ENCODE results near the gene CATSPER4. TPM values are rescaled to one million over a fixed set of nuclear protein-coding genes. Genes with fewer than 3 reads are reported as not detected.

The CATSPER4 gene
- total and polyA plus RNA-seq, 2 experiments from 2014 or later = 0.31 TPM; not detected in 1

Other genes starting within 250 kb of the CATSPER4 start
- 7.7 and 10.3 TPM in 2 replicates for gene PAFAH2, start 192.5 kb upstream of the CATSPER4 start, total RNA-seq (2014; rRNA removed; shearing (Covaris generic))
- gene PAFAH2, start 192.5 kb upstream of the CATSPER4 start, polyA plus RNA-seq (2016; fragmentation: Nextera tagmentation; extraction: Ambion mirVana) = 5.7 TPM in 2 replicates
- 0.35 and 1.2 TPM in 2 replicates for gene EXTL1, start 168.8 kb upstream of the CATSPER4 start, total RNA-seq (2014; rRNA removed; shearing (Covaris generic))
- gene EXTL1, start 168.8 kb upstream of the CATSPER4 start, polyA plus RNA-seq (2016; fragmentation: Nextera tagmentation; extraction: Ambion mirVana) = 0.21 and 0.37 TPM in 2 replicates
- gene SLC30A2, start 144.5 kb upstream of the CATSPER4 start, total RNA-seq (2014; rRNA removed; shearing (Covaris generic)) = 0.07 TPM in 1 of 2 replicates, not detected in the other
- gene SLC30A2, start 144.5 kb upstream of the CATSPER4 start, polyA plus RNA-seq (2016; fragmentation: Nextera tagmentation; extraction: Ambion mirVana) = not detected in 2 replicates
- 0.17 TPM in 1 of 2 replicates, not detected in the other for gene TRIM63, start 123.0 kb upstream of the CATSPER4 start, total RNA-seq (2014; rRNA removed; shearing (Covaris generic))
- not detected in 2 replicates for gene TRIM63, start 123.0 kb upstream of the CATSPER4 start, polyA plus RNA-seq (2016; fragmentation: Nextera tagmentation; extraction: Ambion mirVana)
- 3.0 and 4.3 TPM in 2 replicates for gene PDIK1L, start 78.8 kb upstream of the CATSPER4 start, total RNA-seq (2014; rRNA removed; shearing (Covaris generic))
- gene PDIK1L, start 78.8 kb upstream of the CATSPER4 start, polyA plus RNA-seq (2016; fragmentation: Nextera tagmentation; extraction: Ambion mirVana) = 1.2 and 1.6 TPM in 2 replicates
- gene FAM110D, start 31.5 kb upstream of the CATSPER4 start, total RNA-seq (2014; rRNA removed; shearing (Covaris generic)) = 0.08 and 0.24 TPM in 2 replicates
- gene FAM110D, start 31.5 kb upstream of the CATSPER4 start, polyA plus RNA-seq (2016; fragmentation: Nextera tagmentation; extraction: Ambion mirVana) = 0.39 and 0.45 TPM in 2 replicates
- gene C1orf232, start 21.6 kb upstream of the CATSPER4 start, total RNA-seq (2014; rRNA removed; shearing (Covaris generic)) = not detected in 2 replicates
- gene C1orf232, start 21.6 kb upstream of the CATSPER4 start, polyA plus RNA-seq (2016; fragmentation: Nextera tagmentation; extraction: Ambion mirVana) = not detected in 2 replicates
- 26.2 and 32.6 TPM in 2 replicates for gene ZNF593, start 20.7 kb upstream of the CATSPER4 start, total RNA-seq (2014; rRNA removed; shearing (Covaris generic))
- gene ZNF593, start 20.7 kb upstream of the CATSPER4 start, polyA plus RNA-seq (2016; fragmentation: Nextera tagmentation; extraction: Ambion mirVana) = 108 and 115 TPM in 2 replicates
- not detected in 2 replicates for gene ZNF593OS, start 18.8 kb upstream of the CATSPER4 start, total RNA-seq (2014; rRNA removed; shearing (Covaris generic))
- gene ZNF593OS, start 18.8 kb upstream of the CATSPER4 start, polyA plus RNA-seq (2016; fragmentation: Nextera tagmentation; extraction: Ambion mirVana) = 0.68 and 1.1 TPM in 2 replicates
- gene CNKSR1, start 13.1 kb upstream of the CATSPER4 start, total RNA-seq (2014; rRNA removed; shearing (Covaris generic)) = 11.3 and 12.5 TPM in 2 replicates
- 9.7 and 9.8 TPM in 2 replicates for gene CNKSR1, start 13.1 kb upstream of the CATSPER4 start, polyA plus RNA-seq (2016; fragmentation: Nextera tagmentation; extraction: Ambion mirVana)
- gene CEP85, start 43.6 kb downstream of the CATSPER4 start, total RNA-seq (2014; rRNA removed; shearing (Covaris generic)) = 26.1 and 36.8 TPM in 2 replicates
- gene CEP85, start 43.6 kb downstream of the CATSPER4 start, polyA plus RNA-seq (2016; fragmentation: Nextera tagmentation; extraction: Ambion mirVana) = 11.6 and 12.8 TPM in 2 replicates
- 28.9 and 30.9 TPM in 2 replicates for gene SH3BGRL3, start 89.5 kb downstream of the CATSPER4 start, total RNA-seq (2014; rRNA removed; shearing (Covaris generic))
- gene SH3BGRL3, start 89.5 kb downstream of the CATSPER4 start, polyA plus RNA-seq (2016; fragmentation: Nextera tagmentation; extraction: Ambion mirVana) = 370 and 378 TPM in 2 replicates
- gene UBXN11, start 116.0 kb downstream of the CATSPER4 start, total RNA-seq (2014; rRNA removed; shearing (Covaris generic)) = 8.0 and 9.4 TPM in 2 replicates
- gene UBXN11, start 116.0 kb downstream of the CATSPER4 start, polyA plus RNA-seq (2016; fragmentation: Nextera tagmentation; extraction: Ambion mirVana) = 7.3 and 8.3 TPM in 2 replicates
- not detected in 2 replicates for gene CD52, start 127.4 kb downstream of the CATSPER4 start, total RNA-seq (2014; rRNA removed; shearing (Covaris generic))
- 7.3 and 9.6 TPM in 2 replicates for gene CD52, start 127.4 kb downstream of the CATSPER4 start, polyA plus RNA-seq (2016; fragmentation: Nextera tagmentation; extraction: Ambion mirVana)
- gene CRYBG2, start 163.5 kb downstream of the CATSPER4 start, total RNA-seq (2014; rRNA removed; shearing (Covaris generic)) = 10.0 and 18.4 TPM in 2 replicates
- 17.6 and 19.4 TPM in 2 replicates for gene CRYBG2, start 163.5 kb downstream of the CATSPER4 start, polyA plus RNA-seq (2016; fragmentation: Nextera tagmentation; extraction: Ambion mirVana)
- not detected in 2 replicates for gene ZNF683, start 182.1 kb downstream of the CATSPER4 start, total RNA-seq (2014; rRNA removed; shearing (Covaris generic))
- not detected in 2 replicates for gene ZNF683, start 182.1 kb downstream of the CATSPER4 start, polyA plus RNA-seq (2016; fragmentation: Nextera tagmentation; extraction: Ambion mirVana)
- 1,538 and 1,571 TPM in 2 replicates for gene LIN28A, start 220.2 kb downstream of the CATSPER4 start, total RNA-seq (2014; rRNA removed; shearing (Covaris generic))
- 604 and 648 TPM in 2 replicates for gene LIN28A, start 220.2 kb downstream of the CATSPER4 start, polyA plus RNA-seq (2016; fragmentation: Nextera tagmentation; extraction: Ambion mirVana)
- gene DHDDS, start 241.7 kb downstream of the CATSPER4 start, total RNA-seq (2014; rRNA removed; shearing (Covaris generic)) = 47.2 and 49.5 TPM in 2 replicates
- gene DHDDS, start 241.7 kb downstream of the CATSPER4 start, polyA plus RNA-seq (2016; fragmentation: Nextera tagmentation; extraction: Ambion mirVana) = 26.9 and 32.6 TPM in 2 replicates

All from GM23338 (cell line).